WTC11 (cell line): Measurements from ENCODE around the gene PRKX.

Experiments used
- CREM ChIP-seq: sonication (generic); formaldehyde crosslinking; IDR thresholded peaks from 2 replicates; pipeline ENCODE4 v1.8.1; 2022; ENCODE audit warnings: mild to moderate bottlenecking, missing genetic modification reagents, moderate library complexity
- ETV6 ChIP-seq: sonication (generic); formaldehyde crosslinking; IDR thresholded peaks from 2 replicates; pipeline ENCODE4 v1.8.1; 2022; ENCODE audit warnings: mild to moderate bottlenecking, missing genetic modification reagents
- TCF7 ChIP-seq: sonication (generic); formaldehyde crosslinking; IDR thresholded peaks from 2 replicates; pipeline ENCODE4 v1.8.0; 2022; ENCODE audit warnings: mild to moderate bottlenecking, low read depth, missing genetic modification reagents, moderate library complexity
- ZNF121 ChIP-seq: sonication (generic); formaldehyde crosslinking; IDR thresholded peaks from 2 replicates; pipeline ENCODE4 v1.8.0; 2023; ENCODE audit warnings: missing genetic modification reagents
- TF ChIP-seq, protein P1 (sequence below): fragments of 200-600 bp; IDR thresholded peaks from 2 replicates; pipeline ENCODE4 v1.8.0; 2022; ENCODE audit warnings: antibody characterized with exemption
- TF ChIP-seq, protein P2 (sequence below): sonication (generic); formaldehyde crosslinking; IDR thresholded peaks from 2 replicates; pipeline ENCODE4 v1.8.1; 2022; ENCODE audit warnings: mild to moderate bottlenecking, missing genetic modification reagents, moderate library complexity, borderline replicate concordance
- TF ChIP-seq, protein P3 (sequence below): fragments of 250-450 bp; sonication (Bioruptor Pico); IDR thresholded peaks from 2 replicates; pipeline ENCODE4 v1.8.0; 2021; ENCODE audit warnings: mild to moderate bottlenecking
- TF ChIP-seq, protein P4 (sequence below): sonication (generic); formaldehyde crosslinking; IDR thresholded peaks from 2 replicates; pipeline ENCODE4 v1.8.1; 2023; ENCODE audit warnings: mild to moderate bottlenecking, missing genetic modification reagents, moderate library complexity
- TF ChIP-seq, protein P5 (sequence below): sonication (generic); formaldehyde crosslinking; IDR thresholded peaks from 2 replicates; pipeline ENCODE4 v1.8.0; 2022; ENCODE audit warnings: mild to moderate bottlenecking, missing genetic modification reagents

DNA sequence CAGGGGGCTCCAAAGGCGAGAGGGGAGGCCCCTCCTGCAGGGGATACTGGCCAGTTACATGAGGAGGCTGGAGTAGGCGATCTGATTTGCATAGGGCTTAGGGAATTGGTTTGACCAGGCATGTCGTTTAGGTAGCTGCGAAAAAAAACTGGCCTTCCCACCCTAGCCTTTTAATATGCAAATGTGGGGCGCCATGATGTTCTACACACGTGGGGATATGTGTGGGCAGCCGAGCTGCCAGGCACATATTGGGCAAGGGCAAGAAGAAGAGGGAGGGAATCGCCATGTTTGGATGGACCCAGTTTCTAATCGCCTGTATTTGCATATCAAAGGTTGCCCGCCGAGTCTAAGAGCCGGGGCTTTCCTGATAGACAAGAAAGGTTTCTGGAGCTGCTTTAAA, 121.3 kb downstream of the PRKX start:
- TF ChIP-seq, protein P1, sequence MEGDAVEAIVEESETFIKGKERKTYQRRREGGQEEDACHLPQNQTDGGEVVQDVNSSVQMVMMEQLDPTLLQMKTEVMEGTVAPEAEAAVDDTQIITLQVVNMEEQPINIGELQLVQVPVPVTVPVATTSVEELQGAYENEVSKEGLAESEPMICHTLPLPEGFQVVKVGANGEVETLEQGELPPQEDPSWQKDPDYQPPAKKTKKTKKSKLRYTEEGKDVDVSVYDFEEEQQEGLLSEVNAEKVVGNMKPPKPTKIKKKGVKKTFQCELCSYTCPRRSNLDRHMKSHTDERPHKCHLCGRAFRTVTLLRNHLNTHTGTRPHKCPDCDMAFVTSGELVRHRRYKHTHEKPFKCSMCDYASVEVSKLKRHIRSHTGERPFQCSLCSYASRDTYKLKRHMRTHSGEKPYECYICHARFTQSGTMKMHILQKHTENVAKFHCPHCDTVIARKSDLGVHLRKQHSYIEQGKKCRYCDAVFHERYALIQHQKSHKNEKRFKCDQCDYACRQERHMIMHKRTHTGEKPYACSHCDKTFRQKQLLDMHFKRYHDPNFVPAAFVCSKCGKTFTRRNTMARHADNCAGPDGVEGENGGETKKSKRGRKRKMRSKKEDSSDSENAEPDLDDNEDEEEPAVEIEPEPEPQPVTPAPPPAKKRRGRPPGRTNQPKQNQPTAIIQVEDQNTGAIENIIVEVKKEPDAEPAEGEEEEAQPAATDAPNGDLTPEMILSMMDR = no peak
- TF ChIP-seq, protein P2, sequence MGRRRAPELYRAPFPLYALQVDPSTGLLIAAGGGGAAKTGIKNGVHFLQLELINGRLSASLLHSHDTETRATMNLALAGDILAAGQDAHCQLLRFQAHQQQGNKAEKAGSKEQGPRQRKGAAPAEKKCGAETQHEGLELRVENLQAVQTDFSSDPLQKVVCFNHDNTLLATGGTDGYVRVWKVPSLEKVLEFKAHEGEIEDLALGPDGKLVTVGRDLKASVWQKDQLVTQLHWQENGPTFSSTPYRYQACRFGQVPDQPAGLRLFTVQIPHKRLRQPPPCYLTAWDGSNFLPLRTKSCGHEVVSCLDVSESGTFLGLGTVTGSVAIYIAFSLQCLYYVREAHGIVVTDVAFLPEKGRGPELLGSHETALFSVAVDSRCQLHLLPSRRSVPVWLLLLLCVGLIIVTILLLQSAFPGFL (CRISPR knock-in tag) = no peak
- TF ChIP-seq, protein P3, sequence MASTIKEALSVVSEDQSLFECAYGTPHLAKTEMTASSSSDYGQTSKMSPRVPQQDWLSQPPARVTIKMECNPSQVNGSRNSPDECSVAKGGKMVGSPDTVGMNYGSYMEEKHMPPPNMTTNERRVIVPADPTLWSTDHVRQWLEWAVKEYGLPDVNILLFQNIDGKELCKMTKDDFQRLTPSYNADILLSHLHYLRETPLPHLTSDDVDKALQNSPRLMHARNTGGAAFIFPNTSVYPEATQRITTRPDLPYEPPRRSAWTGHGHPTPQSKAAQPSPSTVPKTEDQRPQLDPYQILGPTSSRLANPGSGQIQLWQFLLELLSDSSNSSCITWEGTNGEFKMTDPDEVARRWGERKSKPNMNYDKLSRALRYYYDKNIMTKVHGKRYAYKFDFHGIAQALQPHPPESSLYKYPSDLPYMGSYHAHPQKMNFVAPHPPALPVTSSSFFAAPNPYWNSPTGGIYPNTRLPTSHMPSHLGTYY (CRISPR knock-in tag) = no peak
- TF ChIP-seq, protein P4, sequence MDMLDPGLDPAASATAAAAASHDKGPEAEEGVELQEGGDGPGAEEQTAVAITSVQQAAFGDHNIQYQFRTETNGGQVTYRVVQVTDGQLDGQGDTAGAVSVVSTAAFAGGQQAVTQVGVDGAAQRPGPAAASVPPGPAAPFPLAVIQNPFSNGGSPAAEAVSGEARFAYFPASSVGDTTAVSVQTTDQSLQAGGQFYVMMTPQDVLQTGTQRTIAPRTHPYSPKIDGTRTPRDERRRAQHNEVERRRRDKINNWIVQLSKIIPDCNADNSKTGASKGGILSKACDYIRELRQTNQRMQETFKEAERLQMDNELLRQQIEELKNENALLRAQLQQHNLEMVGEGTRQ (CRISPR knock-in tag) = no peak
- TF ChIP-seq, protein P5, sequence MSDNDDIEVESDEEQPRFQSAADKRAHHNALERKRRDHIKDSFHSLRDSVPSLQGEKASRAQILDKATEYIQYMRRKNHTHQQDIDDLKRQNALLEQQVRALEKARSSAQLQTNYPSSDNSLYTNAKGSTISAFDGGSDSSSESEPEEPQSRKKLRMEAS (CRISPR knock-in tag) = no peak
- TF ChIP-seq CREM (CRISPR knock-in tag) (no peak), TCF7 (no peak), ZNF121 (CRISPR knock-in tag) (no peak), ETV6 (CRISPR knock-in tag) (no peak)
